ENCODE data around the gene PLA2G2D. TPM values are rescaled to one million over a fixed set of nuclear protein-coding genes. Genes with fewer than 3 reads are reported as not detected.

PLA2G2D gene
- total and polyA plus RNA-seq, 2 of the 13 experiments (the other 11 are each of a cell fraction or from before 2014, with no cell fraction given): not detected

DNA sequence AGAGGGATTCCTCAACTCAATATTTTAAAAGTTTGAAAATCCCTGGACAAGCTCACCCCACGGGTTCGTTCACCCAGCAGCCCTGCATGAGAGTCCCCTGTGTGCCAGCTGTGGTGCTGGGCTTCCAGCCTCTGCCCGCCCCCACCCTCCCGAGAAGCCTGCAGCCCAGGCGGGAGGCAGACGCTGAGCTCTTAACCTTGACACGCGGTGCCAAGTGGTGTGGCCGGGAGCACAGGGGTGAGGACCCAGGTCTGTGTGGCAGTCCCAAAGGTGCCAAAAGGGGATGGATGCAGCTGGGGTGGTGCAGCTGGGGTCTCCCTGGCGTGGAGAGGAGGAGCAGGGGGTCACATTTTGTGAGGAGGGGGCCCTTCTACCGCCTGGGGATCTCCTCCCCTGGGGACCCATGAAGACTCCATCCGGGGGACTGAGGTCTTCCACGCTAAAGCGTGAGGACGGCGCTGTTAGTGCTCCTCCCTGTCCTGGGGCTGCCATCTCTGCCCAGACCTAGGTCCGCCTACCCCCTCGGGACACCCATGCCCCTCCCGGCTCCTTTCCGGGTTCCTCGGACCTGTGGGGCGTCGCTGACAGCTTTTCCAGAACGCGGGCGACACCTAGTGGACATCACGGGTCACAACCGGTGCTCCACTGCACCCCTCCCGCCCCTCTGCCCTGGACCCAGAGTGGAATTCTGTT, 32.7 kb upstream of the PLA2G2D start (continued):
- TF ChIP-seq, protein P1, sequence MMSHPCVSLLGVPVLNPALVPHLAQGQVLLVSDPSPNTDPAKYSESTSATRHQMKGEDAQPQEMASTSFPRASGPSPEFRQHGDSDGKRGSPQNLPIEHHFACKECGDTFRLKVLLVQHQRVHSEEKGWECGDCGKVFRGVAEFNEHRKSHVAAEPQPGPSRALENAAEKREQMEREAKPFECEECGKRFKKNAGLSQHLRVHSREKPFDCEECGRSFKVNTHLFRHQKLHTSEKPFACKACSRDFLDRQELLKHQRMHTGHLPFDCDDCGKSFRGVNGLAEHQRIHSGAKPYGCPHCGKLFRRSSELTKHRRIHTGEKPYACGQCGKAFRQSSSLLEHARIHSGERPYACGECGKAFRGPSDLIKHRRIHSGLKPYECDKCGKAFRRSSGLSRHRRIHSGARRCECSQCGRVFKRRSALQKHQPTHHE (CRISPR knock-in tag; IDR thresholded peaks at IDR 0.05; ENCODE audit: borderline replicate concordance): peak; percentile 46; the same call in 1 of the 2 replicates
- no peak for TF ChIP-seq ZNF292 (CRISPR knock-in tag; IDR thresholded peaks at IDR 0.05; ENCODE audit: borderline replicate concordance, low read depth)
- TF ChIP-seq, protein P2, sequence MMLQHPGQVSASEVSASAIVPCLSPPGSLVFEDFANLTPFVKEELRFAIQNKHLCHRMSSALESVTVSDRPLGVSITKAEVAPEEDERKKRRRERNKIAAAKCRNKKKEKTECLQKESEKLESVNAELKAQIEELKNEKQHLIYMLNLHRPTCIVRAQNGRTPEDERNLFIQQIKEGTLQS (CRISPR knock-in tag; IDR thresholded peaks at IDR 0.05): no peak
- TF ChIP-seq, protein P3, sequence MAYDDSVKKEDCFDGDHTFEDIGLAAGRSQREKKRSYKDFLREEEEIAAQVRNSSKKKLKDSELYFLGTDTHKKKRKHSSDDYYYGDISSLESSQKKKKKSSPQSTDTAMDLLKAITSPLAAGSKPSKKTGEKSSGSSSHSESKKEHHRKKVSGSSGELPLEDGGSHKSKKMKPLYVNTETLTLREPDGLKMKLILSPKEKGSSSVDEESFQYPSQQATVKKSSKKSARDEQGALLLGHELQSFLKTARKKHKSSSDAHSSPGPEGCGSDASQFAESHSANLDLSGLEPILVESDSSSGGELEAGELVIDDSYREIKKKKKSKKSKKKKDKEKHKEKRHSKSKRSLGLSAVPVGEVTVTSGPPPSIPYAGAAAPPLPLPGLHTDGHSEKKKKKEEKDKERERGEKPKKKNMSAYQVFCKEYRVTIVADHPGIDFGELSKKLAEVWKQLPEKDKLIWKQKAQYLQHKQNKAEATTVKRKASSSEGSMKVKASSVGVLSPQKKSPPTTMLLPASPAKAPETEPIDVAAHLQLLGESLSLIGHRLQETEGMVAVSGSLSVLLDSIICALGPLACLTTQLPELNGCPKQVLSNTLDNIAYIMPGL (CRISPR knock-in tag; IDR thresholded peaks at IDR 0.05; ENCODE audit: borderline replicate concordance in 1 of 2, low read depth in 1 of 2): 0 out of 4 replicates have a peak, but pooled peaks of 1 of the 2 experiments have one; percentile 41
- TF ChIP-seq ELF3 (CRISPR knock-in tag; IDR thresholded peaks at IDR 0.05): peak; percentile 69
- TF ChIP-seq SKI (IDR thresholded peaks at IDR 0.05; ENCODE audit: partially characterized antibody): no peak
- TF ChIP-seq NR3C1 (CRISPR knock-in tag; IDR thresholded peaks at IDR 0.05): no peak
- TF ChIP-seq, protein P4, sequence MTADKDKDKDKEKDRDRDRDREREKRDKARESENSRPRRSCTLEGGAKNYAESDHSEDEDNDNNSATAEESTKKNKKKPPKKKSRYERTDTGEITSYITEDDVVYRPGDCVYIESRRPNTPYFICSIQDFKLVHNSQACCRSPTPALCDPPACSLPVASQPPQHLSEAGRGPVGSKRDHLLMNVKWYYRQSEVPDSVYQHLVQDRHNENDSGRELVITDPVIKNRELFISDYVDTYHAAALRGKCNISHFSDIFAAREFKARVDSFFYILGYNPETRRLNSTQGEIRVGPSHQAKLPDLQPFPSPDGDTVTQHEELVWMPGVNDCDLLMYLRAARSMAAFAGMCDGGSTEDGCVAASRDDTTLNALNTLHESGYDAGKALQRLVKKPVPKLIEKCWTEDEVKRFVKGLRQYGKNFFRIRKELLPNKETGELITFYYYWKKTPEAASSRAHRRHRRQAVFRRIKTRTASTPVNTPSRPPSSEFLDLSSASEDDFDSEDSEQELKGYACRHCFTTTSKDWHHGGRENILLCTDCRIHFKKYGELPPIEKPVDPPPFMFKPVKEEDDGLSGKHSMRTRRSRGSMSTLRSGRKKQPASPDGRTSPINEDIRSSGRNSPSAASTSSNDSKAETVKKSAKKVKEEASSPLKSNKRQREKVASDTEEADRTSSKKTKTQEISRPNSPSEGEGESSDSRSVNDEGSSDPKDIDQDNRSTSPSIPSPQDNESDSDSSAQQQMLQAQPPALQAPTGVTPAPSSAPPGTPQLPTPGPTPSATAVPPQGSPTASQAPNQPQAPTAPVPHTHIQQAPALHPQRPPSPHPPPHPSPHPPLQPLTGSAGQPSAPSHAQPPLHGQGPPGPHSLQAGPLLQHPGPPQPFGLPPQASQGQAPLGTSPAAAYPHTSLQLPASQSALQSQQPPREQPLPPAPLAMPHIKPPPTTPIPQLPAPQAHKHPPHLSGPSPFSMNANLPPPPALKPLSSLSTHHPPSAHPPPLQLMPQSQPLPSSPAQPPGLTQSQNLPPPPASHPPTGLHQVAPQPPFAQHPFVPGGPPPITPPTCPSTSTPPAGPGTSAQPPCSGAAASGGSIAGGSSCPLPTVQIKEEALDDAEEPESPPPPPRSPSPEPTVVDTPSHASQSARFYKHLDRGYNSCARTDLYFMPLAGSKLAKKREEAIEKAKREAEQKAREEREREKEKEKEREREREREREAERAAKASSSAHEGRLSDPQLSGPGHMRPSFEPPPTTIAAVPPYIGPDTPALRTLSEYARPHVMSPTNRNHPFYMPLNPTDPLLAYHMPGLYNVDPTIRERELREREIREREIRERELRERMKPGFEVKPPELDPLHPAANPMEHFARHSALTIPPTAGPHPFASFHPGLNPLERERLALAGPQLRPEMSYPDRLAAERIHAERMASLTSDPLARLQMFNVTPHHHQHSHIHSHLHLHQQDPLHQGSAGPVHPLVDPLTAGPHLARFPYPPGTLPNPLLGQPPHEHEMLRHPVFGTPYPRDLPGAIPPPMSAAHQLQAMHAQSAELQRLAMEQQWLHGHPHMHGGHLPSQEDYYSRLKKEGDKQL (CRISPR knock-in tag; IDR thresholded peaks at IDR 0.05; ENCODE audit: low read depth): no peak
- TF ChIP-seq ARID2 (CRISPR knock-in tag; IDR thresholded peaks at IDR 0.05; ENCODE audit: borderline replicate concordance): no peak
- TF ChIP-seq ERF (CRISPR knock-in tag; IDR thresholded peaks at IDR 0.05): 0 out of 2 replicates have a peak, but pooled peaks have one; percentile 23
- 0 out of 2 replicates have a peak, but pooled peaks have one; percentile 35 for TF ChIP-seq THAP11 (CRISPR knock-in tag; IDR thresholded peaks at IDR 0.05)
- TF ChIP-seq, protein P5, sequence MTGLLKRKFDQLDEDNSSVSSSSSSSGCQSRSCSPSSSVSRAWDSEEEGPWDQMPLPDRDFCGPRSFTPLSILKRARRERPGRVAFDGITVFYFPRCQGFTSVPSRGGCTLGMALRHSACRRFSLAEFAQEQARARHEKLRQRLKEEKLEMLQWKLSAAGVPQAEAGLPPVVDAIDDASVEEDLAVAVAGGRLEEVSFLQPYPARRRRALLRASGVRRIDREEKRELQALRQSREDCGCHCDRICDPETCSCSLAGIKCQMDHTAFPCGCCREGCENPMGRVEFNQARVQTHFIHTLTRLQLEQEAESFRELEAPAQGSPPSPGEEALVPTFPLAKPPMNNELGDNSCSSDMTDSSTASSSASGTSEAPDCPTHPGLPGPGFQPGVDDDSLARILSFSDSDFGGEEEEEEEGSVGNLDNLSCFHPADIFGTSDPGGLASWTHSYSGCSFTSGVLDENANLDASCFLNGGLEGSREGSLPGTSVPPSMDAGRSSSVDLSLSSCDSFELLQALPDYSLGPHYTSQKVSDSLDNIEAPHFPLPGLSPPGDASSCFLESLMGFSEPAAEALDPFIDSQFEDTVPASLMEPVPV (CRISPR knock-in tag; IDR thresholded peaks at IDR 0.05): no peak
- TF ChIP-seq, protein P6, sequence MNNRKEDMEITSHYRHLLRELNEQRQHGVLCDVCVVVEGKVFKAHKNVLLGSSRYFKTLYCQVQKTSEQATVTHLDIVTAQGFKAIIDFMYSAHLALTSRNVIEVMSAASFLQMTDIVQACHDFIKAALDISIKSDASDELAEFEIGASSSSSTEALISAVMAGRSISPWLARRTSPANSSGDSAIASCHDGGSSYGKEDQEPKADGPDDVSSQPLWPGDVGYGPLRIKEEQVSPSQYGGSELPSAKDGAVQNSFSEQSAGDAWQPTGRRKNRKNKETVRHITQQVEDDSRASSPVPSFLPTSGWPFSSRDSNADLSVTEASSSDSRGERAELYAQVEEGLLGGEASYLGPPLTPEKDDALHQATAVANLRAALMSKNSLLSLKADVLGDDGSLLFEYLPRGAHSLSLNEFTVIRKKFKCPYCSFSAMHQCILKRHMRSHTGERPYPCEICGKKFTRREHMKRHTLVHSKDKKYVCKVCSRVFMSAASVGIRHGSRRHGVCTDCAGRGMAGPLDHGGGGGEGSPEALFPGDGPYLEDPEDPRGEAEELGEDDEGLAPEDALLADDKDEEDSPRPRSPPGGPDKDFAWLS (CRISPR knock-in tag; IDR thresholded peaks at IDR 0.05; ENCODE audit: borderline replicate concordance): no peak
- no peak for TF ChIP-seq ZNF660 (CRISPR knock-in tag; IDR thresholded peaks at IDR 0.05; ENCODE audit: borderline replicate concordance, low read depth)
- no peak for TF ChIP-seq PRPF4 (IDR thresholded peaks at IDR 0.05; ENCODE audit: low read depth, low read length, poor library complexity, severe bottlenecking)
